Tibial artery (tissue), 4 donors: Measurements from ENCODE around the gene RPS6KA3.

Source experiments
- DNase-seq, 2 donors: peaks; one replicate each; pipeline ENCODE4 v3.0.0-alpha.2; 2019
- H3K27ac ChIP-seq, 2 donors: fragments of 200-600 bp; sonication (generic) in 1 of 2; 1 replicate in 1 of 2; 2 replicates in 1 of 2; pipeline ENCODE4 v1.5.1; 2018 to 2019; ENCODE audit warnings: mild to moderate bottlenecking in 1 of 2
- H3K27me3 ChIP-seq, 2 donors: fragments of 200-600 bp; sonication (generic) in 1 of 2; one replicate each; pipeline versions ENCODE4 v1.5.1 to v1.6.0; 2016 to 2019
- H3K36me3 ChIP-seq, 3 donors: fragments of 200-600 bp; sonication (generic) in 2 of 3; one replicate each; pipeline ENCODE4 v1.5.1; 2016 to 2019; ENCODE audit warnings: mild to moderate bottlenecking in 2 of 3
- H3K4me1 ChIP-seq, 4 donors: fragments of 200-600 bp; sonication (generic) in 2 of 4; 1 replicate in 3 of 4; 2 replicates in 1 of 4; pipeline ENCODE4 v1.5.1; 2016 to 2019
- H3K4me3 ChIP-seq, 2 donors: fragments of 200-600 bp; sonication (generic) in 1 of 2; 1 replicate in 1 of 2; 2 replicates in 1 of 2; pipeline ENCODE4 v1.5.1; 2018 to 2019; ENCODE audit warnings: mild to moderate bottlenecking in 2 of 2
- H3K9me3 ChIP-seq, 3 donors: fragments of 200-600 bp; sonication (generic) in 1 of 3; one replicate each; pipeline ENCODE4 v1.5.1; 2016 to 2019
- intact Hi-C: fragments of 100-400 bp; cut with DNase I; formaldehyde crosslinking; loops from one replicate; pipeline ENCODE4 v1.15.0; 2023; ENCODE audit warnings: low total_unique reads
- TF ChIP-seq, protein P1 (sequence below), 2 experiments: fragments of 200-600 bp in 1 of 2; fragments of 450-650 bp in 1 of 2; IDR thresholded peaks; one replicate each; pipeline ENCODE4 v1.5.1; 2017 to 2019; ENCODE audit warnings: antibody characterized with exemption in 2 of 2, mild to moderate bottlenecking in 1 of 2, moderate library complexity in 1 of 2

The RPS6KA3 gene

DNA sequence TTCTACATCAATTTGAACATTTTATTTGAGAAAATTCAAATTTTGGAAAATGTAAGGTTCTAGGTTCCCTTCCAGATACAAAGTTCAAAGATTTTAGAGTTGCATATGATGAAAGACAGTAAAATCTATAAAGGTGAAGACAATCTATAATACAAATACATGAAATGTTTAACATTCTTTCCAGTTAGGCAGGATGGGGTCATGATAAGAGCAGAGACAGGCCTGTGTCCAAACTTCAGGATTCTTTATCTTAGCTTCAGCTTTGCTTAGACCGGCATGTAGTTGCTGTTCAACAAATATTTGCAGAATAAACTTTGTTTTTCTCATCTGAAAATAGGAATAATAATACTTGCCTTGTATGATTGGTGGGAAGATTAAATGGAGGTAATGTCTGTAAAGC is 4.5 kb upstream of the RPS6KA3 start:
- intact Hi-C loops: no loop called here
- no peaks in the 10 kb centered on the region for H3K9me3 ChIP-seq
- TF ChIP-seq, protein P1, sequence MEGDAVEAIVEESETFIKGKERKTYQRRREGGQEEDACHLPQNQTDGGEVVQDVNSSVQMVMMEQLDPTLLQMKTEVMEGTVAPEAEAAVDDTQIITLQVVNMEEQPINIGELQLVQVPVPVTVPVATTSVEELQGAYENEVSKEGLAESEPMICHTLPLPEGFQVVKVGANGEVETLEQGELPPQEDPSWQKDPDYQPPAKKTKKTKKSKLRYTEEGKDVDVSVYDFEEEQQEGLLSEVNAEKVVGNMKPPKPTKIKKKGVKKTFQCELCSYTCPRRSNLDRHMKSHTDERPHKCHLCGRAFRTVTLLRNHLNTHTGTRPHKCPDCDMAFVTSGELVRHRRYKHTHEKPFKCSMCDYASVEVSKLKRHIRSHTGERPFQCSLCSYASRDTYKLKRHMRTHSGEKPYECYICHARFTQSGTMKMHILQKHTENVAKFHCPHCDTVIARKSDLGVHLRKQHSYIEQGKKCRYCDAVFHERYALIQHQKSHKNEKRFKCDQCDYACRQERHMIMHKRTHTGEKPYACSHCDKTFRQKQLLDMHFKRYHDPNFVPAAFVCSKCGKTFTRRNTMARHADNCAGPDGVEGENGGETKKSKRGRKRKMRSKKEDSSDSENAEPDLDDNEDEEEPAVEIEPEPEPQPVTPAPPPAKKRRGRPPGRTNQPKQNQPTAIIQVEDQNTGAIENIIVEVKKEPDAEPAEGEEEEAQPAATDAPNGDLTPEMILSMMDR (IDR thresholded peaks at IDR 0.05): no peak

DNA sequence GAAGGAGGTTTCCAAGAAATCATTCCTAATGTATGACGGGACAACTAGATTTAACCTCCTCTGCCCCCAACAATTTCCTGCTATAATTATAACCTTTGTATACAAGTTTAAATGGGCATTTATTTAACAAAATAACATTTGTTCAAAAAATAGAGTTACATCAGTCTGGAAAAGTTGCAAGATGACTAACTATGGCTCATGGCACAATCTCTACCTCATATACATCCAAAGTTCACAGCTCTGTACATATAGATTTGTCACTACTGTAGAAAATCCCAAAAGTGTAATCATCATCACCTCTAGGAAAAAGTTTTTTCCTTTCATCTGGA is 3.8 kb upstream of the RPS6KA3 start:
- Histone ChIP-seq H3K27me3 (no peaks in the 10 kb centered on the region), H3K4me1 (peaks cover 0 to 5% (median 0%) of the 10 kb centered on the region in 4 donors), H3K4me3 (no peak overlapping the region), H3K36me3 (no peaks in the 10 kb centered on the region), H3K27ac (no peak overlapping the region), H3K9me3 (no peaks in the 10 kb centered on the region)
- TF ChIP-seq, protein P1 (IDR thresholded peaks at IDR 0.05): no peak
- DNase-seq: no peak
- intact Hi-C loops: no loop called here

More for the DNA sequence above, 4.5 kb upstream of the RPS6KA3 start:
- DNase-seq: no peak
- no peak overlapping the region for H3K27ac ChIP-seq
- H3K4me1 ChIP-seq: peaks cover 0 to 5% (median 0%) of the 10 kb centered on the region in 4 donors
- no peaks in the 10 kb centered on the region for H3K36me3 ChIP-seq
- H3K4me3 ChIP-seq: no peak overlapping the region
- H3K27me3 ChIP-seq: no peaks in the 10 kb centered on the region

DNA sequence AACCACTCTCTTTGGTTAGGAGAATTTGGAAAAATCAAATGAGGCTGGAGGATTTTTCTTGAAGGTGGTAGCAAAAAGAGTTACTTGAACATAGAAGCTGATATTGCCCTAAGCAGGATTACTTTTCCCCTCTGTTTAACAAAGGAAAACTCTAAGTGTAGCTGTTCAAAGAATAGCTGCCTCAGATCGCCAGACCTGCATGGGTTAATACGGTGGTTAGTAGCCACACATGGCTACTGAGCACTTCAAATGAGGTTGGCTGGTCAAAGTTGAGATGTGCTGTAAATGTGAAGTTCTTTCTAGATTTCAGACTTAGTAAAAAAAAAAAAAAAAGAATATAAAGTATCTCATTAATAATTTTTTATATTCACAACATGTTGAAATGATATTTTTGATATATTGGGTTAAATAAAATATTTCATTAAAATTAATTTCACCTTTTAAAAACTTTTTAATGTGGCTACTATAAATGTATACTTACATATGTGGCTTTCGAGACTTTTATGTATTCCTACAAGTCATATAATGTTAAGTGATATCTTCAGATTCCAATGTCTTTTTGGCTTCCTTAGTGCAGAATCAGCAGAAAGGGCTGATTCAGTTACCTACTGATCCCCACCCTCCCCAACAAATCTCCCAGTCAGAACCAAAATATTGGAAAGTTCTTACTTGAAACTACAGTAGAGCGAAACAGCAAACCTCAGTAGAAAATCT is 3.3 kb upstream of the RPS6KA3 start:
- Histone ChIP-seq H3K4me1 (peaks cover 0 to 5% (median 0%) of the 10 kb centered on the region in 4 donors), H3K9me3 (no peaks in the 10 kb centered on the region), H3K27me3 (no peaks in the 10 kb centered on the region), H3K27ac (no peak overlapping the region), H3K36me3 (no peaks in the 10 kb centered on the region), H3K4me3 (no peak overlapping the region)
- DNase-seq: no peak
- intact Hi-C loops: loop anchor here (10.0 kb wide), 1 partner anchor 125 kb away; the partner anchor contains the start of gene EIF1AX
- TF ChIP-seq, protein P1 (IDR thresholded peaks at IDR 0.05): no peak

DNA sequence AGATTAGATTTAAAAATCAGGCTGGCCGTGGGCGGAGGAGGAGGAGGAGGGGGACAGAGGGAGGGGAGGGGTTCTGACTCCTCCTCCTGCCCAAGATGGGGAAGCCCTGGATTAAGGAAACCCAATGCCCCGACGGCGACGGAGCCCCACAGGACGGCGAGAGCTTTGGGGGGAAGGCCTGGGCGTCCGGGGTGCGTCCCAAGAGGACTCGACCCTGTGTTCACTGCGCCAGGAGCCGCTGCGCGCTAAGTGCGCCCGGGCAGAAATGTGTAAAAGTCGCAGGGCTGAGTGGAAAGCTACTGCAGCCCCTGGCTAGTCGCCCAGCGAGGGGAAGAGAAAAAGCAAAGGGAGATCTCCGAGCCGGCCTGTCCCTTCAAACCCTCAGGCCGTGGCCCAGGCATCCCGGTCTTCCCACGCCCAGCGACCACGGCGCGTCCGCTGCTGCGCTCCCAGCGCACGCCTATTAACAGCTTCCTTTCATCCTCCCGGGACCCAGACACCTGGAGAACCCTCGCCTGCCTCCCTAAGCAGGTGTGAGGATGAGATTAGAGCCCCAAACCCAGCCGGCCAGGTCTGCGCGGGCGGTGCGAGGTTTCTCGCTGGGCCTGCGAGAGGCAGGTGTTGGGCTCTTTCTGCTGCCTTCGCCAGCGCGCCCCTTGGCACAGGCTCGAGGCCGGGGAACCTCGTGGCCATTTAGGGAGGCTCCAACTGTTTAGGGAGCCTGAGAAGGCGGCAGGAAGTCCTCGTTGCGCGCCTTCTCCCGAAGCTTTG is 1.4 kb upstream of the RPS6KA3 start:
- peak; percentile 42 to 80 for DNase-seq
- H3K9me3 ChIP-seq: no peaks in the 10 kb centered on the region
- H3K27me3 ChIP-seq: no peaks in the 10 kb centered on the region
- intact Hi-C loops: loop anchor here (10.0 kb wide), 1 partner anchor 123 kb away; the partner anchor contains the start of gene EIF1AX
- H3K27ac ChIP-seq: peak overlapping the region; percentile 85 to 92
- TF ChIP-seq, protein P1 (IDR thresholded peaks at IDR 0.05): no peak
- no peaks in the 10 kb centered on the region for H3K36me3 ChIP-seq
- peak overlapping the region; percentile 77 to 81 for H3K4me3 ChIP-seq
- peaks cover 0 to 5% (median 0%) of the 10 kb centered on the region in 4 donors for H3K4me1 ChIP-seq

DNA sequence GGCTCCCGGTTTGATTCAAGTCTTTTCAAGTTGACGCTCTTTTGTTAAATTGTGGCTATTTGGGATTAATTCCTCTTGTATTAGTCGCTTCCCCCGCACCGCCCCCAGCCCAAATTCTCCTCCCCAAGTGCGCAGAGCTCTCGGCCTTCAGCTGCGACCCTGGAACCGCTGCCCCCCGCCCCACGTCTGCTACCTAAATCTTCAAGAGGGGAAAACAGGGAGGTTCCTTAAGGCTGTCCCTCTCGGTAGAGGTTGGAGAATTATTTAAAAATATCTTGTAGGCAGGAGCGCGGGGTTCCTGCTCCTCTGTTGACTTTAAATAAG is 860 bp upstream of the RPS6KA3 start:
- Histone ChIP-seq H3K4me1 (peaks cover 0 to 5% (median 0%) of the 10 kb centered on the region in 4 donors), H3K9me3 (no peaks in the 10 kb centered on the region), H3K27ac (peak overlapping the region; percentile 85 to 92), H3K27me3 (no peaks in the 10 kb centered on the region), H3K36me3 (no peaks in the 10 kb centered on the region), H3K4me3 (peak overlapping the region; percentile 77 to 81)
- intact Hi-C loops: loop anchor here (10.0 kb wide), 1 partner anchor 123 kb away; the partner anchor contains the start of gene EIF1AX
- TF ChIP-seq, protein P1 (IDR thresholded peaks at IDR 0.05): no peak
- DNase-seq: no peak
